HCT116 (cell line): ENCODE data around the gene TBX20. TPM values are rescaled to one million over a fixed set of nuclear protein-coding genes. Genes with fewer than 3 reads are reported as not detected.
"Not testable (repeated sequence)": the region's sequence is repeated elsewhere in the genome, so short reads cannot be mapped to it uniquely, and the experiment has no call there.

Experiments used
- ATAC-seq: fragments of 200-7000 bp; cut with Tn5 transposase; 2 replicates; pipeline ENCODE4 v1.9.1; 2020; ENCODE audit warnings: mild to moderate bottlenecking, moderate library complexity
- BruUV-seq: library from RNA; stranded (reverse); fragments of 400-500 nt; replicated peaks from 2 replicates; lab custom pipeline; 2021; lab: Mats Ljungman, UMichigan
- CTCF ChIA-PET: fragments of 300-600 bp; sonication (Branson Sonifier 250); formaldehyde crosslinking; loops from one replicate; lab custom pipeline; 2021; ENCODE audit warnings: antibody characterized with exemption; lab: Charles Lee
- POLR2A ChIA-PET: fragments of 300-600, 350-600 bp; sonication (Branson Sonifier 250); formaldehyde crosslinking; loops from one replicate; lab custom pipeline; 2021; ENCODE audit warnings: antibody characterized with exemption; lab: Charles Lee
- RAD21 ChIA-PET, 2 experiments: fragments of 300-600 bp; sonication (Branson Sonifier 250); formaldehyde crosslinking; loops; one replicate each; lab custom pipeline; 2023; ENCODE audit warnings: low total read pairs in 2 of 2; ENCODE audit not compliant: uncharacterized antibody in 2 of 2, unreplicated experiment in 2 of 2, low non-redundant PET in 1 of 2; lab: Charles Lee
- DNase-seq: peaks from one replicate; pipeline ENCODE4 v3.0.0-alpha.2; 2010; ENCODE audit warnings: low read depth, low spot score
- H2AFZ ChIP-seq: fragments of 200-600 bp; shearing (Covaris generic), sonication (generic); 2 replicates; pipeline ENCODE4 v1.6.1; 2017; ENCODE audit warnings: low read depth, mixed run types, mixed read lengths, antibody characterized with exemption, low read length; ENCODE audit not compliant: poor library complexity, severe bottlenecking
- H3K27ac ChIP-seq: 2 replicates; pipeline ENCODE4 v1.5.1; 2012; ENCODE audit warnings: low read depth, low read length
- H3K27me3 ChIP-seq: fragments of 200-600 bp; sonication (generic); 2 replicates; pipeline ENCODE4 v1.6.1; 2016; ENCODE audit warnings: mixed run types, low read length, mixed read lengths; ENCODE audit not compliant: insufficient read depth
- H3K36me3 ChIP-seq, 2 experiments: fragments of 200-500 bp in 1 of 2; fragments of 200-600 bp in 1 of 2; sonication (Bioruptor generic) in 1 of 2; sonication (generic) in 1 of 2; 2 replicates each; pipeline versions ENCODE4 v1.5.1 to v1.6.1; 2014 to 2016; ENCODE audit warnings: low read length in 2 of 2, inconsistent platforms in 1 of 2, mixed read lengths in 1 of 2, mixed run types in 1 of 2; ENCODE audit not compliant: insufficient read depth in 2 of 2, control insufficient read depth in 1 of 2
- H3K4me1 ChIP-seq, 2 experiments: fragments of 200-600 bp in 1 of 2; sonication (generic) in 1 of 2; 2 replicates each; pipeline versions ENCODE4 v1.5.1 to v1.6.1; 2012 to 2017; ENCODE audit warnings: low read length in 2 of 2, inconsistent platforms in 1 of 2, mild to moderate bottlenecking in 1 of 2, mixed read lengths in 1 of 2, mixed run types in 1 of 2, moderate library complexity in 1 of 2; ENCODE audit not compliant: insufficient read depth in 2 of 2, control insufficient read depth in 1 of 2
- H3K4me2 ChIP-seq: fragments of 200-600 bp; sonication (generic); 2 replicates; pipeline ENCODE4 v1.6.1; 2017; ENCODE audit warnings: mixed run types, low read length, mixed read lengths
- H3K4me3 ChIP-seq, 2 experiments: fragments of 200-600 bp in 1 of 2; sonication (generic) in 1 of 2; replicated peaks in 1 of 2; 2 replicates each; pipeline ENCODE4 v1.5.1; 2011 to 2016; ENCODE audit warnings: low read length in 2 of 2, control low read depth in 1 of 2, low read depth in 1 of 2, mild to moderate bottlenecking in 1 of 2, mixed read lengths in 1 of 2, mixed run types in 1 of 2
- H3K79me2 ChIP-seq: fragments of 200-600 bp; sonication (generic); 2 replicates; pipeline ENCODE4 v1.6.1; 2017; ENCODE audit warnings: mild to moderate bottlenecking, mixed run types, low read length, moderate library complexity, mixed read lengths; ENCODE audit not compliant: insufficient read depth
- H3K9ac ChIP-seq: fragments of 200-600 bp; sonication (generic); 2 replicates; pipeline ENCODE4 v1.6.1; 2016; ENCODE audit warnings: low read length, mixed read lengths
- H3K9me2 ChIP-seq: fragments of 200-600 bp; sonication (generic), shearing (Covaris generic); 2 replicates; pipeline ENCODE4 v1.6.1; 2017; ENCODE audit warnings: mixed run types, mild to moderate bottlenecking, moderate library complexity; ENCODE audit not compliant: insufficient read depth
- H3K9me3 ChIP-seq, 2 experiments: fragments of 200-500 bp in 1 of 2; fragments of 200-600 bp in 1 of 2; sonication (Bioruptor generic) in 1 of 2; sonication (generic) in 1 of 2; 2 replicates each; pipeline ENCODE4 v1.6.1; 2014 to 2017; ENCODE audit warnings: low read length in 2 of 2, mixed read lengths in 2 of 2, inconsistent platforms in 1 of 2, low read depth in 1 of 2, mild to moderate bottlenecking in 1 of 2, mixed run types in 1 of 2, moderate library complexity in 1 of 2; ENCODE audit not compliant: control insufficient read depth in 1 of 2, insufficient read depth in 1 of 2
- H4K20me1 ChIP-seq: fragments of 200-600 bp; sonication (generic), shearing (Covaris generic); 2 replicates; pipeline ENCODE4 v1.6.1; 2017; ENCODE audit warnings: mixed run types, mild to moderate bottlenecking, moderate library complexity; ENCODE audit not compliant: insufficient read depth
- intact Hi-C: fragments of 100-400 bp; cut with micrococcal nuclease; formaldehyde crosslinking; loops from 2 replicates; pipeline ENCODE4 v1.10.0; 2022
- total RNA-seq: library from RNA; stranded (reverse); gene quantifications from one replicate; pipeline ENCODE4 v1.2.1, GENCODE V29; 2021; ENCODE audit not compliant: unreplicated experiment

TBX20 gene
- total RNA-seq, 1 experiment from 2014 or later: not detected

GRCh38 chr7:35183873-35184503 is 69.9 kb downstream of the TBX20 start:
- H2AFZ ChIP-seq, H3K4me1 ChIP-seq, H4K20me1 ChIP-seq, H3K27me3 ChIP-seq, H3K9ac ChIP-seq, DNase-seq, H3K9me3 ChIP-seq, H3K27ac ChIP-seq, H3K79me2 ChIP-seq, RAD21 ChIA-PET, BruUV-seq, ATAC-seq, H3K4me2 ChIP-seq, POLR2A ChIA-PET, H3K4me3 ChIP-seq, H3K9me2 ChIP-seq, CTCF ChIA-PET, H3K36me3 ChIP-seq: not testable (repeated sequence)
- intact Hi-C loops: loop anchor here (10.0 kb wide), 2 partner anchors 251 to 701 kb away; no protein-coding TSS in a partner anchor

GRCh38 chr7:35180665-35181064 is 73.2 kb downstream of the TBX20 start:
- H3K9ac ChIP-seq, H3K4me2 ChIP-seq, H3K9me2 ChIP-seq, H3K27me3 ChIP-seq, POLR2A ChIA-PET, H3K4me1 ChIP-seq, H2AFZ ChIP-seq, CTCF ChIA-PET, BruUV-seq, H3K4me3 ChIP-seq, H3K9me3 ChIP-seq, H4K20me1 ChIP-seq, H3K27ac ChIP-seq, ATAC-seq, H3K79me2 ChIP-seq, RAD21 ChIA-PET, DNase-seq, H3K36me3 ChIP-seq: not testable (repeated sequence)
- intact Hi-C loops: loop anchor here (10.0 kb wide), 2 partner anchors 254 to 704 kb away; no protein-coding TSS in a partner anchor

GRCh38 chr7:35173176-35173575 is 80.7 kb downstream of the TBX20 start:
- RAD21 ChIA-PET, CTCF ChIA-PET, DNase-seq, H3K27ac ChIP-seq, intact Hi-C loops, H3K9me3 ChIP-seq, H4K20me1 ChIP-seq, H2AFZ ChIP-seq, H3K79me2 ChIP-seq, ATAC-seq, H3K9ac ChIP-seq, BruUV-seq, H3K9me2 ChIP-seq, H3K4me3 ChIP-seq, H3K27me3 ChIP-seq, H3K4me2 ChIP-seq, H3K36me3 ChIP-seq, POLR2A ChIA-PET, H3K4me1 ChIP-seq: not testable (repeated sequence)

- POLR2A ChIA-PET, CTCF ChIA-PET, H4K20me1 ChIP-seq: not testable (repeated sequence)
These were observed 81.8 kb downstream of the TBX20 start for GRCh38 chr7:35172131-35172530.

More at GRCh38 chr7:35172131-35172530, 81.8 kb downstream of the TBX20 start:
- DNase-seq, H3K9ac ChIP-seq, H3K9me2 ChIP-seq, H2AFZ ChIP-seq, ATAC-seq, H3K27ac ChIP-seq, H3K4me2 ChIP-seq, RAD21 ChIA-PET, H3K9me3 ChIP-seq, H3K36me3 ChIP-seq, intact Hi-C loops, H3K4me3 ChIP-seq, BruUV-seq, H3K4me1 ChIP-seq, H3K79me2 ChIP-seq, H3K27me3 ChIP-seq: not testable (repeated sequence)
